MCF 10A (cell line): ENCODE measurements around the gene DCBLD2. TPM values are rescaled to one million over a fixed set of nuclear protein-coding genes. Genes with fewer than 3 reads are reported as not detected.
A peak's percentile ranks its signal among the peaks of the same experiment; 100 is the strongest.

Experiments
- Bru-seq: library from RNA; stranded (reverse); fragments of 400-500 nt; gene quantifications from one replicate; lab custom pipeline; 2021; lab: Mats Ljungman, UMichigan
- BruChase-seq, 2 experiments: library from RNA; stranded (reverse); fragments of 400-500 nt; gene quantifications; one replicate each; lab custom pipeline; 2021; lab: Mats Ljungman, UMichigan
- BruUV-seq: library from RNA; stranded (reverse); fragments of 400-500 nt; replicated peaks from 2 replicates; lab custom pipeline; 2021; lab: Mats Ljungman, UMichigan
- CTCF ChIA-PET: fragments of 300-600 bp; sonication (Branson Sonifier 250); formaldehyde crosslinking; extraction: SDS; loops from one replicate; lab custom pipeline; 2021; ENCODE audit warnings: antibody characterized with exemption, inconsistent platforms; lab: Yijun Ruan, JAX
- POLR2A ChIA-PET: fragments of 300-600, 350-650 bp; sonication (Branson Sonifier 250); formaldehyde crosslinking; extraction: SDS; loops from one replicate; lab custom pipeline; 2020; ENCODE audit warnings: antibody characterized with exemption, inconsistent platforms; lab: Yijun Ruan, JAX
- DNase-seq: peaks from one replicate; pipeline ENCODE4 v3.0.0-alpha.2; 2018; ENCODE audit not compliant: unreplicated experiment
- H3K27ac Mint-ChIP-seq: one replicate; pipeline ENCODE4 v1.8.0; 2022; ENCODE audit warnings: mild to moderate bottlenecking, low read depth, mixed read lengths; ENCODE audit not compliant: unreplicated experiment
- H3K27me3 Mint-ChIP-seq: one replicate; pipeline ENCODE4 v1.8.0; 2022; ENCODE audit warnings: mixed read lengths; ENCODE audit not compliant: insufficient read depth, unreplicated experiment
- H3K36me3 Mint-ChIP-seq: one replicate; pipeline ENCODE4 v1.8.0; 2022; ENCODE audit warnings: mild to moderate bottlenecking, moderate library complexity, mixed read lengths; ENCODE audit not compliant: insufficient read depth, unreplicated experiment
- H3K4me1 Mint-ChIP-seq: one replicate; pipeline ENCODE4 v1.8.0; 2022; ENCODE audit warnings: mixed read lengths; ENCODE audit not compliant: insufficient read depth, unreplicated experiment
- H3K4me3 Mint-ChIP-seq: one replicate; pipeline ENCODE4 v1.8.0; 2022; ENCODE audit warnings: mild to moderate bottlenecking, moderate library complexity, mixed read lengths; ENCODE audit not compliant: unreplicated experiment
- H3K9me3 Mint-ChIP-seq: one replicate; pipeline ENCODE4 v1.8.0; 2022; ENCODE audit warnings: mixed read lengths; ENCODE audit not compliant: unreplicated experiment
- CTCF ChIP-seq: fragments of 200-600 bp; IDR thresholded peaks from one replicate; pipeline ENCODE4 v1.8.0; 2022; ENCODE audit warnings: antibody characterized with exemption, mild to moderate bottlenecking; ENCODE audit not compliant: unreplicated experiment
- intact Hi-C: fragments of 100-400 bp; cut with micrococcal nuclease; formaldehyde crosslinking; loops from 2 replicates; pipeline ENCODE4 v1.14.1; 2022
- long read RNA-seq: library from polyadenylated mRNA; stranded (forward); transcript quantifications from one replicate; pipeline ENCODE4 v2.0.0, GENCODE V29; 2022
- total RNA-seq: library from RNA; stranded (reverse); gene quantifications from 2 replicates; pipeline ENCODE4 v1.2.3, GENCODE V29; 2022

The DCBLD2 gene
- total RNA-seq: 161 and 206 TPM in 2 replicates
- percentile 98 among the genes with signal in this experiment for Bru-seq, nascent RNA
- percentile 96 among the genes with signal in this experiment for BruChase-seq, experiment 1, labeled RNA remaining after a 6-hour chase
- percentile 94 among the genes with signal in this experiment for BruChase-seq, experiment 2, labeled RNA remaining after a 2-hour chase
- long read RNA-seq, full-length matches to known transcripts: 221 of 436 reads
- long read RNA-seq, partial matches to known transcripts: 37 of 436 reads
- long read RNA-seq, other reads (novel, unspliced or antisense): 178 of 436 reads

- intact Hi-C loops: loop anchor here (1.0 to 5.0 kb wide), 3 partner anchors 15 to 84 kb away; no protein-coding TSS in a partner anchor
- Mint-ChIP-seq H3K36me3 (peaks cover 12% of the 10 kb centered on the region), H3K9me3 (no peaks in the 10 kb centered on the region), H3K4me3 (peak within 1 kb of the TSS; percentile 90), H3K27ac (peak within 1 kb of the TSS; percentile 93), H3K27me3 (no peaks in the 10 kb centered on the region), H3K4me1 (peaks cover 24% of the 10 kb centered on the region)
- no TSS peak for BruUV-seq
- POLR2A ChIA-PET: interaction anchor here (0.6 to 11.8 kb wide), 30 partner anchors 9 to 895 kb away, joined by 3 to 278 read pairs (median 4); partner anchors contain the start of gene CPOX
- no peak for TF ChIP-seq CTCF
- DNase-seq: peak; percentile 99
- CTCF ChIA-PET: interaction anchor here (0.5 to 2.0 kb wide), 13 partner anchors 16 to 864 kb away, joined by 3 to 7 read pairs (median 4); no protein-coding TSS in a partner anchor
Observed at GRCh38 chr3:98901392-98902350, at the start of gene DCBLD2. TSS of gene DCBLD2 (minus strand) at chr3:98901695. CDS start at chr3:98901326, 369 bp downstream.

- BruUV-seq: no TSS peak
- Mint-ChIP-seq H3K4me3 (no peak overlapping the region), H3K27me3 (no peaks in the 10 kb centered on the region), H3K36me3 (peaks cover 2% of the 10 kb centered on the region), H3K27ac (no peak overlapping the region), H3K4me1 (no peaks in the 10 kb centered on the region), H3K9me3 (peaks cover 2% of the 10 kb centered on the region)
- DNase-seq: no peak
- no peak for TF ChIP-seq CTCF
- POLR2A ChIA-PET: interaction anchor here (0.7 to 0.8 kb wide), 2 partner anchors 22 to 44 kb away, joined by 3 read pairs; partner anchors contain the start of gene DCBLD2
- CTCF ChIA-PET: interaction anchor here (0.7 to 1.3 kb wide), 2 partner anchors 44 to 129 kb away, joined by 3 read pairs; no protein-coding TSS in a partner anchor
- intact Hi-C loops: no loop called here
Observed at GRCh38 chr3:98945666-98946065, 44.2 kb upstream of the DCBLD2 start.

- peaks cover 7% of the 10 kb centered on the region for H3K9me3 Mint-ChIP-seq
- peaks cover 7% of the 10 kb centered on the region for H3K36me3 Mint-ChIP-seq
- H3K27me3 Mint-ChIP-seq: no peaks in the 10 kb centered on the region
- H3K4me1 Mint-ChIP-seq: no peaks in the 10 kb centered on the region
- no peak overlapping the region for H3K4me3 Mint-ChIP-seq
- ChIA-PET POLR2A (no interaction called here), CTCF (interaction anchor here (1.3 kb wide), 1 partner anchor 43 kb away, joined by 3 read pairs; no protein-coding TSS in a partner anchor)
- BruUV-seq: no TSS peak
- TF ChIP-seq CTCF: no peak
- intact Hi-C loops: no loop called here
- H3K27ac Mint-ChIP-seq: no peak overlapping the region
- DNase-seq: no peak
Observed at GRCh38 chr3:98945101-98945524, 43.6 kb upstream of the DCBLD2 start.
